Measurements from ENCODE around the gene MTUS2.

Gene MTUS2

DNA sequence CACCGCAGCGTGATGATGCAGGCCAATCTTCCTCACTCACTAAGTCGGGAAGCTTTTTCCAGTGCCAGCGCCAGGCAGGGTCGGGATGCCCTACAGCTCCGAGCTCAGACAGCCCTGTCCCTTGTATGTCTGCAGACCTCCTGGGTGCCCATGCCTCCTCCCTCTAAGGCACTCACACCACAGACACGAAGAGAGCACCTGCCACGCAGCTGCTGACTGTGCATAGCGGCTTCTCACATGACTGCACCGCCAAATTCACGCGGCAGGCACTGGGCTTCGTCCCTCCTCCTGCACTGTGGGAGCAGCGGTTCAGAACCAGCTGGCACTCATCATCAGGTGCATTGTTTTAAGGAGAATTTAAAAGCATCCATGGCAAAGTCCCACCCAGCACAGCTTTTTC lies 687.2 kb downstream of the MTUS2 start:
- no peak for DNase-seq (ENCODE audit: low read depth)

- DNase-seq (ENCODE audit: low read depth): peak; percentile 52
These were observed 688.2 kb downstream of the MTUS2 start for GRCh38 chr13:29508130-29508875.

DNA sequence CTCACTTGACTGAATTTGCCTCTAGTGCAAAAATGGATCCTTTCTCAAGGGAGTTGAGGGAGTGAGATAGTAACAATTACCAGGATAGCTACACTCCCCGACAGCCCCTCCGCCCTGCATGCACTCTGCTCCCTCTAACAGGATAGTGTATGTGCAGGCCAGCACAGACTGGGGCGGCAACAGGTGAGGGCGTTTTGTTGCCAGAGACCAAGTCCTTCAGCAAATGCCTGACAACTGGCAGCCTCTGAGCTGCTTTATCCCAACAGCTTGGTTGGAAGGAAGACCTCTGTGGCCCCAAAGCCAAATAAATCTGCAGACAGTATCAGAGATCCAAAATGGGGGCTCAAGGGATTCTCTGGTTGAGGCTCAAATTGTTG lies 688.7 kb downstream of the MTUS2 start:
- no peak for DNase-seq (ENCODE audit: low read depth)

- DNase-seq (ENCODE audit: low read depth): no peak
These were observed 690.0 kb downstream of the MTUS2 start for GRCh38 chr13:29509999-29510589.

- DNase-seq (ENCODE audit: low read depth): no peak
These were observed 690.5 kb downstream of the MTUS2 start for GRCh38 chr13:29510651-29511084.

DNA sequence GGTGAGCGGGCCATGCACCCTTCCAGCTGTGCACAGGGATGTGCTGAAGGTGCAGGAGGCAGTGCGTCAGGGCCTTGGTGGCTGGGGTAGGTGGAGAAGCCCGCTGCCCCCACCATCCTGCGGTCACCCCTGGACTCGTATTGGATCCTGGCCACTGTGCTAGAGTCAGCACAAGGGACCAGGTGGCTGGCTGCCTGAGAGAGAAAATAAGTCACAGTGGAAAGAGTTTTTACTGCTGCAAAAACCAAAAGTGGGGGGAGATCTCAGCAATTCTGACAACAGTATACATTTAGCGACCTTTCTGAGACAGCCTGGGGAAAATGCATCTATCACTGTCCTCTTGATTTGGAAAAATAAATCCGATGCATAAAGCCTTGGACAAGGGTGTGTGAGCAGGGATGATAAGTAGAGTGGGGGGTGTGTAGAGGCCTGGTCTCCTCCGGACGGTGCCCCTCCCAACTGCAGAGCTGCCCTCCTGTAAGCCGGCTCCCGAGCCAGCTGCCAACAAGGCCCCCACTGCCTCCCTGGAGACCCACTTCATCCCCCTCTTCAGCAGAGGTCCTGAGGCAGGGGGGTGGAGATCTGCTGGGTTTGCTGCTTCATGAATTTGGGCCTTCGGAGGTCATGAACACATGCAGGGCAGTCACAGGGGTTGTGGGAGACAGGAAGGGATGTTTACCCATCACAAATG lies 691.1 kb downstream of the MTUS2 start:
- no peak for DNase-seq (ENCODE audit: low read depth)

- DNase-seq (ENCODE audit: low read depth): no peak
These were observed 691.8 kb downstream of the MTUS2 start for GRCh38 chr13:29511980-29512379.

DNA sequence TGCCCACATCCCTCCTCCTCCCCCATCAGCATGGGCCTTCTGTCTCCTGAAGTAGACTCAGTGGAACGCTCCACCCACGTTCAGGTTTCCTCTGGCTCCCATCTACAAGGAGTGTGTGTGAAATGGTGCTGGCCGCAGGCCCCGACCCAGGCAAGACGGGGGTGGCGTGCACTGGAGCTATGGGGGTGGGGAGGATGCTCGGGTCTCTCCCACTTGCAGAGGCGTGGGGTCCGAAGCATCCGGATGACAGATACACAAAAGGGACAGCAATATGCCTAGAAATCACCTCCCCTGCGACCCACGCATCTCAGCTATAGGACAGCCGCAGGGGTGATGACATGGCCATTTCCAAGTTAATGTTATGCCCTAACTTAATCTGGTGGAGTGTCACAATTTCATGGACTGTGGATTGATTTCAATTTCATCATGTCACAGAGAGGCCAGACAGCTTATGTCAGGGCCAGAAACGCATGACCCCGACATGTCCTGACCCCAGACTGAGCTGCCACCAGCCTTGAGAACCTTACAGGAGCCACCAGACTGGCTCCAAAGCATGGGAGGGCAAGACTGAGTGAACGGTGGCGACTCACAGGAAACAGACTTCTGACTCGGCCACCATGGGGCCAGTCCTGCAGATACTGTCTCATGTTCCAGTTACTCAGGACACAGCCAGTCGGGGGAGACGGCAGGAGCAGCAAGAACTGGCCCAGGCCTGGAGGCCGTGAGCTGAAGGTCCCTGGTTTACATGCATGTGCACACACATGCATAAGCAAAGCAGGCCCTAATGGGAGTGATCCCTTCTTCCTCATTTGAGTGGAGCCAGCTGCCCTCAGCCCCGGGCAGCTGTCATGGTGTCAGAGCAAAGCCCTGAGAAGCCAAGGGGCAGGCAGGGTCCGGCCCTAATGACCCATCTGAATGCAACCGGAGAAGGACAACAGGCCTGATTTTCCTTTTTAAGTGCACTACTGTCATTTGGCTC lies 693.2 kb downstream of the MTUS2 start:
- DNase-seq (ENCODE audit: low read depth): no peak

GRCh38 chr13:29513981-29514719 lies 694.0 kb downstream of the MTUS2 start:
- DNase-seq (ENCODE audit: low read depth): no peak

DNA sequence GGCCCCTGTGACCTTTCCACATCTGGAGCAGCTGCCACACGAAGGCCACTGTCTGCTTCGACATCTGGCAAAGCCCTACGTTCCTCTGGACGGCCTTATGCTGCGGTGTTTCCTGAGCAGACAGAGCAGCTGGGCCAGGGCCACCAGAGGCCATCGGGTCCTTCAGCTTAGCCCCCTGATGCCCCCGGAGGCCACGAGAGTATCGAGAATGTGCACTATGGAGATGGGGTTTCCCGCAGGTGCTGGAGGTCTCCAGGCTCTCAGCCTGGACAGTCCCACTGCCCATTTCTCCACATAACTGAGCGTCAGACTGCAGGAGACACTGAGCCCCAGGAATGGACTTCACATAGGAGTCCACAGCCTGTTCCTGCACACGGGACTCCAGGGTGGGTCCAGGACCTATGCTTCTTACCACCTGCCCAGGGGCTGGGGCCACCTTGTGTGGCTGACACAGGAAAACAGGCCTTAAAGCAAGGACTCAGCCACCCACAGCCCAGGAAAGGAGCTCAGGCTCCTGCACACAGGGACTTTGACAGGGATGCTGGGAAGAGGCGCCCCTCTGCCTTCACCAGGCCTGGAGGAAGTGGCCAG lies 694.7 kb downstream of the MTUS2 start:
- DNase-seq (ENCODE audit: low read depth): no peak

DNA sequence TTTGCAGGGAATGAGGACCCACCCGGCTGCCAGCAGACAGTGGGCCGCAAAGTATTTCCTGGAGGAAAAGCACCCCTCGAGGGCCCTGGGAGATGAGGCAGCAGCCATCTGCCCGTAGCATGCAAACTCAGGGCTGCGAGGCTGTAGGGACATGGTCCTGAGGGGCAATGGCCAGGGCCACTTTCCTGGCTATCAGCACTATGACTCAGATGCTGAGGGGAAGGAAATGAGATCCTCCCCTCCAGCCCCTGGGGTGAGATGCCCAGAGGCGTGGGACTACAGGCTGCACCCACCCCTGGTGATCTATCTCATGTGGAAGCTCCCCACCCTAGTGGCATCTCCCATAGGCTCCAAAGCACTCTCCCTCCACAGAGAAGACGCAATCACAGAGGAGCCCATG lies 695.2 kb downstream of the MTUS2 start:
- DNase-seq (ENCODE audit: low read depth): no peak

DNA sequence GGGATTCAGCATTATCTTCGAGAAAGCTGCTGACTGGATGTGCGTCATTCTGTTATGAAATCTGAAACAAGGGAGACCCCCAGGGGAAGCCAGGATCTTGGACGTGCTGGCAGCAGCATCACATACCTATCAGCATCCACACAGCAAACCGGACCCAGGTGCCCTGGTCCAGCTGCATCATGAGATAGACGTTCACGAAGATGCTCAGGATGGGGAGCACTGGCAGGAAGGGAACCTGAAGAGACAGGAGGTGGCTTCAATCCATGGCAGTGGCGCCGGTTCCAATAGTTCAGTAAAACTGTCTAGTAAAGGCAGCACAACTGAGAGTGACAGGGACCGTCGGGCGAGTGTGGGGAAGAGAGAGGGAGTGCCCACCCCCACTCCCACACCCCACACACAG lies 695.9 kb downstream of the MTUS2 start:
- DNase-seq (ENCODE audit: low read depth): no peak

- no peak for DNase-seq (ENCODE audit: low read depth)
These were observed 696.7 kb downstream of the MTUS2 start for GRCh38 chr13:29516880-29517279.

GRCh38 chr13:29519921-29520320 lies 699.8 kb downstream of the MTUS2 start:
- no peak for DNase-seq (ENCODE audit: low read depth)

GRCh38 chr13:29520671-29521070 lies 700.5 kb downstream of the MTUS2 start:
- DNase-seq (ENCODE audit: low read depth): no peak

- no peak for DNase-seq (ENCODE audit: low read depth)
These were observed 701.2 kb downstream of the MTUS2 start for GRCh38 chr13:29521336-29521735.

- no peak for DNase-seq (ENCODE audit: low read depth)
These were observed 702.0 kb downstream of the MTUS2 start for GRCh38 chr13:29522044-29522685.

DNA sequence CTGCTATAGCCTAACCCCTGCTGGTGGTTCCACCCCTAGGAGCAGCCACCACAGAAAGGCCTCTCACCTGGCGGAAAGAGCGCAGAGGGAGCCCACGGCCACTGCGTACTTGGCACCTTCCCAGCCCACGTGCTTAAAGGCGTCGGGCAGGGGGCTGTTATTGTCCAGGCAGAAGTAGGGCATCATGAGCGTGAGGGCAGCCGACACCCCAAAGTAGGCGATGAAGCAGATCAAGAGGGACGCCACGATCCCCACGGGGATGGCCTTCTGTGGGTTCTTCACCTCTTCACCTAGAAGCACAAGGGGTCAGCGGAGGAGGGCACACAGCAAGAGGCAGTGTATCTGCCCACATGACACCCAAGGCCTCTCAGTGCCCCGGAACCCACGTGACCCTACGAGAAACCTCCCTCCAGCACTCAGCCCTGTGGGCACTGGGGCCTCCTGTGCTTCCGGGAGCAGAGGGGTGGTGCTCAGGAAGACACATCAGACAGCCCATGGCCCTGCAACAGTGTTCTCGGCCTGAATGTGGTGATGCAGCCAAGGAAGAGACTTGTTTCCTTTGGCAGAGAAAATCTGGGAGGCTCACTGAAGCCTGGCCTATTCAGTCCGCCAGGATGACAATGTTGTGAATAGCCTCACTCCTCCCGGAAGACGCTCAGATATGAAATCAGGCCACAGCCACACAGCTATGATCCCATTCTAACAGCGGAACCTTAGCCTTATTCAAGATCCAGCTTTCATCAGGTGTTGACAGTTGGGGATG lies 703.2 kb downstream of the MTUS2 start:
- no peak for DNase-seq (ENCODE audit: low read depth)

DNA sequence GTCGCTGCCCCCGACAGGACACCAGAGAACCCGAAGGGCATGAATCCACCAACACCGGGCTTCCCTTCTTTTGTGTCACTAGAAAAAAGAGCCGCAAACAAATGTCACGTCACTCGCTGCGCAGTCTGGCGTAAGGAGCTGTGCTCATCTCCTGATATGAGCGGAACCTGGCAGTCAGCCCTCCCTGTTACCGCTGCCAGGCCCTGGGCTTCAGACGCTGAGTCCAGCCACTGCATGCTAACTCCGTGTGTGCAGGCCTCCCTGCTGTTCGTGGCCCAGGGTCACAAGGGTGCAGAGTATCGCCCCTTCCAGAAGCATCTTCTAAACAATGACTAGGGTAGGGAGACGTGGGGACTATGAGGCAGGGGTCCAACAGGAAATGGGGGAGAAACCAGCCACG lies 704.0 kb downstream of the MTUS2 start:
- DNase-seq (ENCODE audit: low read depth): no peak

GRCh38 chr13:29524641-29525040 lies 704.5 kb downstream of the MTUS2 start:
- no peak for DNase-seq (ENCODE audit: low read depth)
